HG02852 (cell line): Measurements from ENCODE around the gene BRINP2.

Experiments used
- ATAC-seq: cut with Tn5 transposase; IDR thresholded peaks from one replicate; pipeline ENCODE4 v1.9.1; 2021; ENCODE audit warnings: mild to moderate bottlenecking, moderate library complexity; ENCODE audit not compliant: unreplicated experiment

BRINP2 gene

DNA sequence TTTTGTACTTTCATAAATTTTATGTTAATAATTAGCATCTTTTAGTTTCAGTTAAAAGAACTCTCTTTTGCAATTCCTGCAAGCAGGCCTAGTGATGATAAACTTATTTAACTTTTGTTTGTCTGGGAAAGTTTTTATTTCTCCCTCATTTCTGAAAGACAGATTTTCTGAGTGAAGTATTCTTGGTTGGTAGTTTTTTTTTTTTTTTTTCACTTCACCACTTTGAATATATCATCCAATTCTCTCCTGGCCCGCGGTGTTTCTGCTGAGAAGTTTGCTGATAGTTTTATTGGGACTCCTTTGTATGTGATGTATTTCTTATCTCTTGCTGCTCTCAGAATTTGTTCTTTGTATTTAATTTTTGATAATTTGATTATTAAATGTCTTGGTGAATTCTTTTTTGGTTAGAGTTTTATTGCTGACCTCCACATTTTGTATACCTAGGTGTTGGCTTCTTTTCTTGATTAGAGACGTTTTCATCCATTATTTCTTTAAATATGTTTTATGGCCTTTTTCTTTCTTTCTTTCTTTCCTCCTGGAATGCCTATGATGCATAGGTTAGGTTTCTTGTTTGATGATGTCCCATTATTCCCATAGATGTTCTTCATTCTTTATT lies 45.9 kb downstream of the BRINP2 start:
- ATAC-seq, result no peak

DNA sequence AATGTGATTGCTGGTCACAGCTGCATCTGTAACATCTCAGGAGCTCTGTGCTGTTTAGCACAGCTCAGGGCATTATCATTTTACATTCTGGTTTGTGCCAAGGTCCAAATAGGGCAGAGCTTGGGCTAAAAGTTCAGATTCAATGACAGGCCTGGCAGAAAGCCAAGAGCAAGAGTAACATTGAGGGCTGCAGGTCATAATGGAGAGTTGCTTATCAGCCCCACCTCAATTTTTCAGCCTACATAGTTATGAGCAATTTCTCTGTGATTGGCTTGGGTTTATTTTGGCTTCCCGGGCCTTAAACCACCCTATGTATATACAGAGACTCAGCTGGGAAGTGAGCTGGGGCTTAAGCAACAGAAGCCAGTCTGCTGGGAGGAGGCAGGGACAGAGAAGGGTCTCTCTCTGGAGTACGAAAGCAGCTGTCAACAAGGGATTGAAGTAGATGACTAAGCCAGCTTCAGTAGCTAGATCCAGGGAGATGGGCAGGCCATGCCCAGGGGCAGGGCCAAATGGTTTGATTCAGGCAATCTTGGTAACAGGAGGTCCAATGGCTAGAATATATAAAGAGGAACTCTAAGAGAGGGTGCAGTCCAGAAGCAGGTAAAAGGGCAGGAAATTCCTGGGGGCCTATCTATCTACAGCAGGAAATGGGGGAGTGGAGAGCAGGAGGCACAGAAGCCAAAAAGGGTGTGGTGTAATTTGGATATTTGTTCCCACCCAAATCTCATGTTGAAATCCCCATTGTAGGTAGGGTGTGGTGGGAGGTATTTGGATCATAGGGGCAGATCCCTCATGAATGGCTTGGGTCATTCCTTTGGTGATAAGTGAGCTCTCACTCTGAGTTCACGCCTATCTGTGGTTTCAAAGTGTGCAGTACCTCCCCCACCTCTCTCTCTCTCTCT lies 49.0 kb downstream of the BRINP2 start:
- no peak for ATAC-seq

DNA sequence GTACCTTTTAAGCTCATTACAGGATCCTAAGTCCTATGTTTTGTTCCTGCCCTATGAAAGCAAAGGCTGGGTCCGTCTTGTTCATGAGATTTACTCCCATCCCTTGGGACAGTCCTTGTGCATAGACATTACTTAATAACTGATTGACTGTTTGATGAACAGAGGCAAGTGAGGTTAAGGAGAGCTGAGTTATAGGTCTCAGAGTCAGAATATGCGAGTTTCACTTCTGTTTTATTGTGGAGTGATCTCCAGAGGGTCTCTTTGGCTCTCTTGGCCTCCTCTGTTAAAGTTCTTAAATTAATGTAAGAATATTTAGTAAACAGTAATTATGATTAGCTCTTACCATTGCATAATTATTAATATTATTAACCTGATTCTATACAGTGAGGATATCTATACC lies 52.6 kb downstream of the BRINP2 start:
- no peak for ATAC-seq

DNA sequence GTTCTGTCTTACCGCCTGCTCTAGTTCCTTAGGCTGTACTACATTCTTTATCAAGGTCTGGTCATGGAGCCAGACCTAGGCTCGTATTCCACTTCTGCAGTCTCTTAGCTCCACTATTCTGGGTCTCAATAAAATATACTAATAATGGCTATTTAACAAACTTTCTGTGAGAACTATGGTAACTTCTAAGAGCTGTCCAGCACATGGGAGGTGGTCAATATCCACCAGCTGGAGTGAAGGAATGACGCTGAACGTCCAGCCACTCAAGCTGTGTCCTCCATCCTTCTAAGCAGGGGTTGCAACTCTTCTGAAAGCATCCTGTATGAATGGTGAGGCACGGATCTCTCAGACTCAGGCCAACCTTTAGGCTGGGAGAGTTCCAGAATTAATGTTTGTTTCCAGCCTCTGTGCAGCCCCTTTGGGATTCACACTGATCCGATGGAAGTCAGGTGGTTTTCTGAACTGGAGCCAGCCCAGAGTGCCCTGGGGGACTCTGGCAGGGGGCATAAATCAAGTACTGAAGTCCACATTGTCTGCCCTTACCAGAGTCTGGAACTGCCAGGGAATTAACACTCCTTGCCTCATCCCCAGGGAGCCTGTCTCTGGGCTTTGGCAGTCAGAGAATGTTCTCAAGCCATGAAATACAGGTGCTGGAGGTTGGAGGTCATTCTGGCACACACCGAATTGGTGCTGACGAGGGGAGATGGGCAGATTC lies 57.4 kb downstream of the BRINP2 start:
- ATAC-seq, result no peak

DNA sequence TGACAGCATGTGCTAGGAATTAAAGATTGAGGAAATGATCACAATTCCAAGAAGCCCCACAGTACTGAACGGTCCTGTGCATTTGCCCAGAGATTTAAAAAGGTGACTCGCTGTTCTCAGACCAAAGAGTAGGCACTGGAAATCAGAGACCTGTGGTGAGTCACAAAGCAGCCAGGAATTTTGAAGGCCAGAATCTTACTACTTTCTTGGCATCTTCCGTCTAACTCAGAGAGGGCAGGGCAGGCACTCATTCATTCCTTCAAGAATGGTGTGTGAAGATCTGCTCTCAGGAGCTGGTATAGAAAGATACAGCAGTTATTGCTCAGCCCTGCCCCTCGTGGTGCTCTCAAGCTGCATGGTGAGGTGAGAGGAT lies 57.9 kb downstream of the BRINP2 start:
- no peak for ATAC-seq

DNA sequence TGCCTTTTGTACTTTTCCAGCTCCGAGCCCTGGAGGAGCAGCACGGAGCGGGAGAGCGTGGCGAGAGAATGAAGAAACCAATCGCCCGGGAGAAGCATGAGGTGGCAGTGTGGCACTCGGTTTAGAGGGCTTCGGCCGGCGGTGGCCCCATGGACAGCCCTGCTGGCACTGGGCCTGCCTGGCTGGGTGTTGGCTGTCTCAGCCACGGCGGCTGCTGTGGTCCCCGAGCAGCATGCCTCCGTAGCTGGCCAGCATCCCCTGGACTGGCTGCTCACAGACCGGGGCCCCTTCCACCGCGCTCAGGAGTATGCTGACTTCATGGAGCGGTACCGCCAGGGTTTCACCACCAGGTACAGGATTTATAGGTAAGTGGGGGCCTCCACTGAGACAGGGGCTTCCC lies 59.0 kb downstream of the BRINP2 start:
- no peak for ATAC-seq

DNA sequence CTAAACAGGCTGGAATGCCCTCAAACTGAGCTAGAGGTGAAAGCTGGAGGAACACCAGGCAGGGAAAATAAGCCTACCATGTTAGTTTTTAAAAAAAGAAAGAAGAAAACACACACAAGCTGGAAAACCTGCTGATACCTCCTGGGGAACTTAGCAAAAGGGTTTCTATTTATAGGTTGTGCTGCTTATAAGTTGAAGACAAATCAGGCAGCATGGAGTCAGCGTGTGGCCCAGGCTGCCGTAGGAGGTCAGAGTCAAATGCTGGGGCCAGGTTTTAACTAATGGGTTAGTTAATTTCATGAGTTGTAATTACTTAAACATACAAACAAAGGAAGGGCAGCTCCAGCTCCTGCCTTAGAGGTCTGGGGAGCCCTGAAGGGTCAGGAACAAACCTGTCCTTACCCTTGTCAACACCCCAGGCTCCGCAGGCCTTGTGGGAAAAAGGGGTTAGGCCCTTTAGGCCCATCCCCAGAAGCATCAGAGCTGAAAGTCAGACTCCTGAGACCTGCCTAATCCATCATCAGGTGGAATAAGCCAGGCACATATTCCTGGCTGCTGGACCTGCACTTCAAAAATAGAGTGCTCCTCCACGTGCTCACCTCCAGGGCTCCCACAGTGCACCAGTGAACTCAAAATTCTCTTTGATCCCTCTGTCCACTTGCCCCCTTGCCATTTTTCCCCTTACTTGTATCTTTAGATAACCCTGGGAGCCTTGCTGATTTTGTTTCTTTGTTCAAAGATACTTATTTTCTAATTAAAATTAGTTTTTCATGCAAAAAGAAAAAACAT lies 59.7 kb downstream of the BRINP2 start:
- ATAC-seq, result no peak

DNA sequence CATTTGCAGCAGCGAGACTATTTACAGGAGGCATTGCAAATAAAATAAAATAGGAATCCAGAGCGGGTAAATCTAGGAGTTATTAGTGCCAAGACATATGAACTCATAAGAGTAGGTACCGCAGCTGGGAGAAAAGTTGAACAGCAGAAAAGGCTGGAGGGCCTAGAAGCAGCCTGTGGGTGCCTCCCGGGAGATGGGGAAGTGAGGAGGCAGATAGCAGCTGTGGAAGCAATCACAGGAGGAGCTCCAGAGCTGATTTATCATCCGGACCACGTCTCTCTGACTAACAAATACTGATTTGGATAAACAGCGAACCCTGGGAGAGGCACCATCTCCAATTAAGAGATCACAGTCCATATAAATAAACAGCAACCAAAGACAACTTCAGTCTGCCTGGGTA lies 64.6 kb downstream of the BRINP2 start:
- no peak for ATAC-seq

DNA sequence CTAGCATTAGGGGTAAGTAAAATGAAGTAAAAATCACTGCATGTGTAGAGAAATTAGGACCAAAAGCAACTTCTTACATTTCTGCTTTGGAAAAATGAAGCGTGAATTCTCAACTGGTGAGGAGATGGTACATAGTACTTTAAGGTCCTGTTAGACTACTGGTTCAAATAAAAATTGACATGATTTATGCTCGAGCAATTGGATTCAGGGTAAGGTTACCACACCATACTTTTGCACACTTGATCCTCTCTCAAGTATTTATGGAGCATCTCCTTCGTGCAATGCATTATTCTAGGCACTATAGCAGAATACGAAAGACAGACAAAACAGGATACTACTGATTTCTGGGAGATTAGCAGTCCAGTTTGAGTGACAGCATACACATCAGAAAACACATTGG lies 66.2 kb downstream of the BRINP2 start:
- no peak for ATAC-seq

DNA sequence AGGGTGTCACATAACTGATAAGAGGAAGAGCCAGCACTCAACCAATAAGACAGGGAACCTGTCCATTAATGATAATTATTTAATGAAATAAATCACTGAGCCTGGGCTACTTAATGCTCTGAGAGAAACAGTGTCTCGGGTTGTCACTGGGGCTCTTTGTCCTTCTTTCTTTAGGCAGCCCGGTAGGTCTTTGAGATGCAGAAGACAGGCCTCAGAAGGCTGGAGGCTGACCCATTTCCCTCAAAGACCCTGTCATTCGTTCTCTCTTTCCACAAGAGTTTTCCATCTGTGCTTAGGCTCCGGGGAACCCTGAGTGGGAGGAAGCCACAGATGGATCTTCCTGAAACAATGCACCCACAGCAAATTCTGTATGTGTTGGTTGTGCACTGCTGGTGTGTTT lies 68.2 kb downstream of the BRINP2 start:
- no peak for ATAC-seq

DNA sequence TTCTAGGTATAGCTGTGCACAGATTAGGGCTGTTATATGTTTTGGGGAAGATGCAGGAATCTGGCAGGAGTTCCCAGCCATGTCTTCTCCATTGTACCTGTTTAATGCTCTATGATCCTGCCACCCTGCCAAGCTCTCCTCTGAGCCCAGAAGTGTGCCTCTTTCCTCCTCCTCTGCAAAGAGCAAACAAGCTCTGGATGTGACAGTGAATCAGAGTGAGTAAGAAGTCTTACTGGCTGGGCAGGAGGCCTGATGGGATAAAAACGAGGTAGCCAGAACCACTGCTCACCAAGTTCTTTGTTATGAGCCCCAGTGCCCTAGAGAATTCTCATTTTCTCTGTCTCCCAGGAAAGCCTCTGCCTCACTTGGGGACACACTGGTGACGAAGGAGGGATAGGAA lies 69.0 kb downstream of the BRINP2 start:
- no peak for ATAC-seq

DNA sequence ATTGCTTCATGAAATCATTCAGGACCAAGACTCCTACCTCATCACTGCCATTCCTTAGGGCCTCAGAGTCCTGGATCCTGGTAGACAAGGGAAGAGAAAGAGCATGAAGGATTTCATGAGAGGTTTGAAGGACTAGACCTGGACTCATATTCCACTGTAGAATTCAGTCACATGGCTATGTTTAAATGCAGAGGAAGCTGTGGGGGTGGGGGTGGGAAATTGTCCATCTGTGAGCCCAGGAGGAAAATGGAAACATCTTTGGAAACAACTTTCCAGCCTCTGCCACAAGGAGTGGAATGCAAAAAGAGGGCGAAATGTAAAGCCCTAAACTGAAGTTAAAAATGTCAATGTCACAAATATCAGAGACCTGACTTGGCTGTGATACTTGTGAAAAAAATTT lies 73.0 kb downstream of the BRINP2 start:
- ATAC-seq, result no peak

DNA sequence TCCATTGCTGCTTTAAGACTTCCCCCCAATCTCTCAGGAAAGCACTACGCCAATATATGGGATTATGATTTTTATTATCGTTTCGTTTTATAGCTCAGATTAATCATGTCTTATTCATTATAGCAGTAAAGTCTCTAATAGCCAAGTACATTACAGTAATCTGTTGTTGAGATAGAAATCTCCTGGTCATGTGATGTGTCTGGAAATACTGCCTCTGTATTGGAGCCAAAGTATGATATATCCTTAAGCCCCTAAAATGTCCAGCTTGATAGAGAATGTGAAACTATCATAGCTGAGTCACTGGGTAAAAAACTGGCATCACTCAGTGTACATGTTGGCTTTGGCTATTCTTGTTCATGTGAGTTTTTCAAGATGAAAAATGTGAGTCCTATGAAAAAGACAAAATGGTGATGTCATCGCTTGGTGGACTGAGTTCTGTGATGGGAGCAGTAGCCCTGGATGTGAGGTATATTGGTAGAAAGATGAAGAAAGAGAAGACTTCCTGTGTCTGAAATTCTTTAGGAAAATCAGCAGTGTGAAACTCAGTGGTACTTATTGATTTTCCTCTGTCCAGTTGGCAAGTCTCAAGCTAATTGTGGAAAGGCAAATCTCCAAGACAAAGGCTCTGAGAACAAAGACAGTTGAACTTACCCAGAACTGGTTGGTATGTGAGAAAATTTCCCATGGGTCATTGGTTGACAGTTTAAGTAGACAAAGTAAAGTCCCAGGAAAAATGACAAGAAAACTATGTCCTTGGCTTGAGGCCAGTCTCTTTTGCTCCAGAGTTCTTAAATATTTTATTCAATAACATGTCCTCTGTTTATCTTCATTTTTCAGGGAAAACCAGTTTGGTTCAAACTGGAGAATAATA lies 76.2 kb downstream of the BRINP2 start:
- no peak for ATAC-seq

DNA sequence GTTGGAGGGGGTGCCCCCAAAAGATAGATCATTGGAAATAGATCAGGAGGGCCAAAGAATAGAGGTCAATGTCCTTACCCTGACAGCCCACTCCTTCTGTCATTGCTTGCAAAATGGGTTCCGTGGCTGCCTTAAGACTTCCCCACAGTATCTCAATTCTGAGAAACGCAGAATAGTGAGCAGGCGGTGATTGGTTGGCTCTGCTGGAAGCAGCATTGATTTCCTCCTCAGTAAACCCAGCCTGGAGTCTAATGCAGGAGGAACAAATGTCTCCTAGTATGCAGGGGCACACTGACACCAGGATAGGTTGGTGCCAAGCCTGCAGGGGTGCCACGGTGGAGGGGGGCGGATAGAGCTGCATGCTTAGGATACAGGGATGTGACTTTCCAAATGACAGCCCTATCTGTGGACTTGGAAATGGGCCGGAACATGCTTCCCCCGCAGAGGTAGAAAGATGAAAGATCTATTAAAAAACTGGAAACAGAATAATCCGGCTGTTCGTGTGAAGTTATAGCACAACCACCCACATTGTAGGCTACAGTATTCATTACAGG lies 76.9 kb downstream of the BRINP2 start:
- ATAC-seq, result no peak

DNA sequence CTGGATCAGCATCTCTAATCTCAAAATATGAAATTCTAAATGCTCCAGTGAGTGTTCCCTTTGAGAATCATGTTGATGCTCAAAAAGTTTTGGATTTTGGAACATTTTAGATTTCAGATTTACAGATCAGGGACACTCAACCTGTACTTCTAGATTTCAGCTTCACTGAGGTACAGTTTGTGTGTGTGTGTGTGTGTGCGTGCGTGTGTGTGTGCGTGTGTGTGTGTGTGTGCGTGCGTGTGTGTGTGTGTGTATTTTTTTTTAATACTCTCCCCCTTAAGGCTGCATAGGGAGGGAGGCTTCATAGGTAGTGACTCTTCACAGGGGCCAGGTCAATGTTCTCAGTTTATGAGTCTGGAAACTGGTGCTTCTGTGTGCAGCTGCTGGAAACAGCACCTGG lies 77.5 kb downstream of the BRINP2 start:
- ATAC-seq, result no peak

DNA sequence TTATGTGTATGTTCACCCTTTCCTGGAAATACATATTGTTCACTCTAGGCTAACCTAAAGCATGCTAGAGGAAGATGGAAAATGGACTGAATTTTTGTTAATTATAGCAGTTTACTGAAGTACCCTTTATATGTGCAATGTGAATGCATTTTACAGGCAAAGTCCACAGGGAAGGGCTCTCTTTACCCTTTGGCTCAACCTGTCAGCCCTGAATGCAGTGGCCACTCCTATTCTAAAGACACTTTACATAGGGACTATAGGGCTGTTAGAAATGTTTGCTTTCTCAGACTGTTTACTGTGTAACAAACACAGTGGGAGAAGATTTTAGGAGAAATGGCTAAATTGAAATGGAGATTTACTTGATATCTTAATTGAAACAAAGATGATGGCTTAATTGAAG lies 78.5 kb downstream of the BRINP2 start:
- no peak for ATAC-seq

DNA sequence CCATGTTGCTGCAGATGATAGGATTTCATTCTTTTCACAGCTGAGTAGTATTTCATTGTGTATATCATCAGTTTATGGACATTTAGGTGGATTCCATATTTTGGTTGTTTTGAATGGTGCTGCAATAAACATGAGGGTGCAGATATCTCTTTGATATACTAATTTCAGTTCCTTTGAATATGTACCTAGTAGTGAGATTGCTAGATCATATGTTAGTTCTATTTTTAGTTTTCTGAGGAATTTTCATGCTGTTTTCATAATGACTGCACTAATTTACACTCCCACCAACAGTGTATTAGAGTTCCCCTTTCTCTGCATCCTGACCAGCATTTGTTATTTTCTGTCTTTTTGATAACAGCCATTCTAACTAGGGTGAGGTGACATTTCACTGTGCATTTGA lies 82.1 kb downstream of the BRINP2 start:
- no peak for ATAC-seq

DNA sequence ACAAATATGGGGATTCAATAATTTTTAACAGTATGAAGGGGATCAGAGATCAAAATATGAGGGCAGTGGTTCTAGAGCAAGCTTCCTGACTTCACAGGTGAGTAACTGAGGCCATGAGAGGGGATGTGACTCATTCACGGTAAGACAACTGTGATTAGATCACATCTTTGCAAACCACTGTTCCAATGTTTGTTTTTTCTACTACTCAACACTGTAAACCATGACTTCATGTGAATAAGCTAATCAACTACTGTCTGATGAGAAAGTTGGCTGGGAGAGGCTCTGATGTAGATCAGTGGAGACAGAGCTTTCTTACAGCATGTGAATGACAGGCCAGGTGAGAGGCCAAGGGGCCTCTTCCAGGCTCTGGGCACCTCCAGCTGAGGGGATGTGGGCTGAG lies 84.7 kb downstream of the BRINP2 start:
- ATAC-seq, result no peak

DNA sequence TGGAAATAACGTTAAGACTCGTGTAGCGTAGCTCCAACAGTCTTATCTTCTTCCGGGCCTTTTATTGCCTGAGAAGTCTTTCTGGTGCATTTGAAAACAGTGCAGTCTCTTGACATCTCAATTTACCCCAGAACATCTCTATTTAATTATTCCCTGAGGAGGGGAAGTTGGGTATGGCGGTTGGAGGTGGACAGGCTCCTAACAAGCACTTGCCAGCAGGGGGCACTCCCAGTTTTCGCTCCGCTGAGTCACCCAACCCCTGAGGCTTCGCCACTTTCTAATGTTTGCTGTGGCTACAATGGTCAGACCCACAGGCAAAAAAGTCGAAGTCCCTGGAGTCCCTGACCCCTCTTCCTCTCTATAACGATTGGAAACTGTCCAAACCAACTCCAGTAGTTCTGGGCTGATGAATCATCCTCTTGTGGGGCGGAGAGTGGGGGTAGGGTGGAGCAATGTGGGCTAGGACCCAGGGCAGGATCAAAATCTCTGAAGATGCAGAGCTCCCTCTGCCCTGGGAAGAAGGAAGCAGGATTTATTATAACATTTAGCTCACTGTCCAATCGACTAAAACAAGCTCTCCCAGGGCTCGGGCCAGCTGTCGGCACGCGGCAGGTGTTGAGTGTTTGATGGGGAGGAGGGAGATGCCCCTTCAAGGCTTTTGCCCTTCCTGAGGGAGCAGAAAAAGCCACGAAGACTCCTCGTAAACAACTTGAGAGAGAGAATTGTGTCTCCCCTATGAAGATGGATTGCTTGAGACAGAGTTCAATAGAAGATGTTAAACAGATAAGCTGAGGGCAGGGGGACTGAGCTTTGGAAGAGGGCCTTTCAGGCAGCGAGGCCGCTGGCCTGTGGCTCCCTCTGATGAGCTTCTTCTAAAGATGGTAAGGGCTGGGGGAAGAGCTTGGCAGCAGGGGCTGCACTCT lies 85.7 kb downstream of the BRINP2 start:
- no peak for ATAC-seq
